Activated CD4-positive, alpha-beta T cell treated with anti-CD3 and anti-CD28 coated beads, Interleukin-2, amount 50 U/mL, for 16 hours (primary cell): Measurements from ENCODE around the gene SMIM45.
A peak's percentile ranks its signal among the peaks of the same experiment; 100 is the strongest.

Experiments
- DNase-seq: peaks from one replicate; pipeline ENCODE4 v3.0.0-alpha.2; 2020

The SMIM45 gene

DNA sequence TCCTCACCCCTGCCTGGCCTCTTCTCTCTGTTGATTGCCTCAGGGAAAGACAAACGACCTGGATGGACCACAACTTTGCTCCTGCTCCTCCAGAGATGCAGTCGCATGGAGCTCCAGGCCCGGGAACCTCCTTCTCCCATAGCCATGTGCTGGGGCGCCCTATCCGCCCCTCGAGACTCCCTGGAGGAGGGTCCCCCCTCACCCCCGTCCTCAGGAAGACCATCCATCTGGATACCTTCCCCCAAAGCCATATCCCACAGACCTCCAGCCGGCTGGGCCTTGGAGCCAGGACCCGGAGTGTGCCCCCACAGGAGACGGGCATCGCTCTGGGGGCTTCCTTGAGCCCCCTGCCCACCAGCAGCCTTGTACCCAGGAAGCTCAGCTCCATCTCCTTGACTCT, 19.5 kb downstream of the SMIM45 start:
- DNase-seq = no peak

DNA sequence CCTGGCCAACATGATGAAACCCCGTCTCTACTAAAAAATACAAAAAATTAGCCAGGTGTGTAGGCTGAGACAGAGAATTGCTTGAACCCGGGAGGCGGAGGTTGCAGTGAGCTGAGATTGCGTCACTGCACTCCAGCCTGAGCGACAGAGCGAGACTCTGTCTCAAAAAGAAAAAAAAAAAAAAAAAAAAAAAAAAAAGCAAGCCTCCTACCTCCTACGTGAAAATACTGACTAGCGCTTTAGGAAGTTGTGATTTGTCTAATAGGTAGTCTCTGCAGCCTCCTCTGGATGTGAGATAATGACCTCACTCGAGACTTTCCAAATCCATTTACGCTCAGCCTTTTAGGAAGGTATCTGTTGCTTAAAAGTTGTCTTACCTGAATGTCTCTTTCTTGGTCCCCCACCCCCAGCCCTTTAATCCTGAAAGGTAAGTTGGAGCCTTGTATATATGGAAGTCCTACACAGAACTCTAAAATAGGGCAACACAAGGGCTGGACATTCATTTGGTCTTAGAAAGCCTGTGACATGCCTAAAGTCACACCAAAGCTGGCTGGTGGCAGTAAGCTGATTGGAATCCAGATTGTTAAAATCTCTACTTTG, 22.8 kb downstream of the SMIM45 start:
- no peak for DNase-seq

DNA sequence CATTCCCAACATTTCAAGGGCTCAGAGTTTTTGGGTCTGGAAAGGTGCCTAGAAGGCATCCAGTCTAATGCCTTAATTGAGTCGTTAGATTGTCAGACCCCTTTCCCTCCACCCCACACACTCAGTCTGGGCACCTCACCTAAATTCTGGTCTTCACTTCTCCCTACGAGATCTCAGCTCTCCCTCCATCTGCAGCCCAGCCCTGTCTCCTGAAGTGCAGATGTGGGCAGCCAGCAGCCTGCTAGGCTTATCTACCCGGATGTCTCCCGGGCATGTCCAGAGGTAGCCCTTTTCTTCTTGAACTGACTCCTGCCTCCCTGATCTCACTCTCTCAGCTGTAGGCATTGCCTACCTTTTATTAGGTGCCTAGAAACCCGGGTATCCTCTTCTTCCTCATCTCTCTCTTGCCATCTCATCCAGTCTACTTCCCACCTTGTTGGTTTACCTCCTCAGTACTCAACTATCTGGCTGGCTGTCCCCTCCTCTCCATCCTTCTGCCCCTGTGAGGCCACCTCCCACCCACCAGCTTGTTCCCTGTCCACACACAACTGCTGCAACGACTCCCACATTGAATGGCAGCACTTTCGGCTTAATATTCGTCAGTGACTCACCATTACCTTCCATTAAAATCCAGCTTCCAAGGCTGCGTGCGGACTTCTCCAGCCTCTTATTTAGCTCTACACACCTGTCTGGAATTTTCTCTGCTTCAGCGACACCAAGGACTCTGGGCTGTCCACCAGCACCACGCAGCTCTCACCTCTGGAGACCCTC, 23.5 kb downstream of the SMIM45 start:
- no peak for DNase-seq

DNA sequence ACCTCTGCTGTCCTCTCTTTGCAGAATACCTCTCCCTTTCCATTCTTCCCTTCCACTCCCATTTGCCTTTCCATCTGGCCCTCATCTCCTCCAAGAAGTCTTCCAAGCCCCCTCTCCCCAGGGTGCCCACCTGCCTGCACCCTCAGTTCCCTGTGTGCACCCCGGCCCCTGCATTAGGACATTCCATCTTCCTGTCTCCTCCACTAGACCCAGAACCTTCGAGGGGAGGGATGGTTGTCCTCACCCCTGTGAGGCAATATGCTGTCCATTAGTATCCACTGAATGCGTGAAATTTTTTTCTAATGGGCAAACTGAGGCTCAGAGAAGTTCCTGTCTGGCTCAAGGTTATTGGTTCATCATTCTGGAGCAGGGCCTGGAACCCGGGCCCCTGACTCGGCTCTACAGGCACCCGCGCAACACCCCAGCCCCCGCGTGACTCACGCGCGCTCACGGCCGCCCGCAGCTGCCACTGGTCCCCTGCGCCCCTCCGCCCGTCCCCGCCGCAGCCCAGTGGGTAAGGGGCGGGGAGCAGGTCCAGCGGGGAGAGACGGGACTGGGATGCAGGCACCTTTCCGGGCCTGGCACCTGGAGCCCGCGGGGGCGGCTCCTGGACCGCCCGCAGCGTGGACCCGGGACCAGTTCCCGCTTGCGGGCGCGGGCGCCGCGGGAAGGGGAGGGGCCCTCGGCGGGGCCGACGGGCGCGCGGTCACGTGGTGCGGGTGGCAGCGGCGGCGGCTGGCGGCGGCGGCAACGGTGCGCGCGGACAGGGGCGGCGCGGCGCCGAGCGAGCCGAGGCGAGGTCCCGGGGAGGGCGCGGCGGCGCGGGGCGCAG, 24.3 kb downstream of the SMIM45 start:
- peak; percentile 11 for DNase-seq

DNA sequence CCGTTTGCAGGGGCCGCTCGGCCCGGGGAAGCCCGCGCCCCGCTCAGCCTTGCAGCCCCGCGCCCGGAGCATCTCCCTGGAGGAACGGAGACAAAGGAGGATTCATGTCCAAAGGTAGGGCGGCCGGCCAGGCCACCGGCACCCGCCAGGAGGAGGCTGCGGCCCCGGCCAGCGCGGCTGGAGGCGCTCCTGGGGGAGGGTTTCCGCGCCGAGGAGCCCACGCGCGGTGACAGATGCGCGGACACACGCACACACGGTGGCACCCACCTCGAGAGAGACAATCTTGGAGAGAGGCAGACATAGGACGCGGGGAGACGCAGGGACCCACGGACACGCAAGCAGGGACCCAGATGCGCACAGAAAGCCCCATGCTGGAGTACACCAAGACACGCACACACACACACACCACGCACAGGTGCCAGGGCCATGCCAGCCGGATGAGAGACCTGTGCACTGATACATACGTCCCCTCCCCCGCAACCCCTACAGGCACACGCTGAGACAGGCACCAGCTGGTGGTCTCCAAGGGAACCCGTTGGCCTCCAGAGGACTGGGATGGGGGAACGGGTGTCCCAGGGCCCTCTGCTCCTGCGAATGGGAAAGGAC, 25.1 kb downstream of the SMIM45 start:
- DNase-seq = no peak

DNA sequence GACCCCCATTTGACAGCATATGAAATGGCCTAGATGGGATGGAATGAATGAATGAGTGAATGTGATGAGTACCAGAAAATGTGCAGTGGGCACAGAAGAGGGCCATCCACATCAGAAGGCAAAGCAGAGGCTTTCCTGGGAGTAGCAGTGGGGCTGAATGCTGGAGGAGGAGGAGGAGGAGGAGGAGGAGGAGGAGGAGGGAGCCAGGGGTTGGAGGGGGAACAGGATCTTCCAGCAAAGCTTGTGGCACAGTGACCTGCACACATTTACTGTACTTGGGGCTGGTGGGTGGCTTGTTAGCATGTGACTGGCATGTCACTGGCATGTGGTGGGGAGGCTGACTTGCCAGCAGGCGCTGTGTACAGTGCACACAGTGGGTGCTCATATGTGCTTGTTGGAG, 26.8 kb downstream of the SMIM45 start:
- no peak for DNase-seq

DNA sequence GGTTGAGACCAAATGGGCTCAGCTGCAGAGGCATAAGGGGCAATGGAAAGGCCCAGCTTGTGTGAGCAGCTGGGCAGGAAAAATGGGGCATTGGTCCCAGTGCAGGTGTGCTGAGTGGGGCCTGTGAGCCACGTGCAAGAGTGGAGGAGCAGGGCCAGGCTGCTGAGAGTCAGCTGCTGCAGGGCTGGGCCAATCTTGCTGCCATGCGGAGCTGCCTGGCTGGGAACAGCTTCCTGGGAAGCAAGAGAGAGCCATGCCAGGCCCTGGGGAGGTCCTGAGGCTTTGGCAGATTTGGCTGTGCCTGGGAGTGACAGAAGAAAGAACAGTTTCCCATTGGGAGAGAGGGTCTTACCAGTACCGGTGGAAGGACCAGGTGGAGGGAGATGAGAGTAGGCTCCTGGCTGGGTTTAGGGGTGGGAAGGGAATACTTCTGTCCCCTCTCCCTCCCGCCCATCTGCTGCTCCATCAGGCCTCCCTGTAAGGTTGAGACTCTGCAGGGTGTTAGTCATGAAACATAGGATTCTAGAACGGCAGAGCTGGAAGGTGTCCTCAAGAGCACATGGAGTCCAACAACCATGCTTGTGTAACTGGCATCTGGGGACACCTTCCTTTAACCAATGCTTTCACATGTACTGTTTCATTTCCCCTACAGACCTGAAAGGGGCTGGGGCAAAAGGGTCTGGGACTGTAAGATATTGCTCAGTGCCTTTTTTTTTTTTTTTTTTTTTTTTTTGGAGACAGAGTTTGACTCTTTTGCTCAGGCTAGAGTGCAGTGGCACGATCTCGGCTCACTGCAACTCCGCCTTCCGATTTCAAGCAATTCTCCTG, 27.7 kb downstream of the SMIM45 start:
- DNase-seq = no peak

DNA sequence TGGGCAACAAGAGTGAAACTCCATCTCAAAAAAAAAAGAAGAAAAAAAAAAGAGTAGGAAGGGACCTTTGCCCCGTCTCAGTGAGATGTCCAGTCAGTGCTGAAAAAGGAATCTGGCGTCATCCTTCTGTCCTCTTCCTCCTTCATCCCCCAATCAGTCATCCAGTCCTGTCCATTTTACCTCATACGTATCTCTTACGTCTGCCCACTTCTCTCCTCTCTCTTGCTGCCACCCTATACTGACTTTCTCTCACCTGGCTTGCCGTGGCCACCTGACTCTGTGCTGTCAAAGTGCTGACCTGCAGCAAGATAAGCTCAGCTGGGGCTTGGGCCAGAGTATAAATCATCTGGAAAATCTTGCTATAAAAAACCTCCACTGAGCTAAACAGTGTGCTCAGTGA, 30.9 kb downstream of the SMIM45 start:
- DNase-seq = no peak

DNA sequence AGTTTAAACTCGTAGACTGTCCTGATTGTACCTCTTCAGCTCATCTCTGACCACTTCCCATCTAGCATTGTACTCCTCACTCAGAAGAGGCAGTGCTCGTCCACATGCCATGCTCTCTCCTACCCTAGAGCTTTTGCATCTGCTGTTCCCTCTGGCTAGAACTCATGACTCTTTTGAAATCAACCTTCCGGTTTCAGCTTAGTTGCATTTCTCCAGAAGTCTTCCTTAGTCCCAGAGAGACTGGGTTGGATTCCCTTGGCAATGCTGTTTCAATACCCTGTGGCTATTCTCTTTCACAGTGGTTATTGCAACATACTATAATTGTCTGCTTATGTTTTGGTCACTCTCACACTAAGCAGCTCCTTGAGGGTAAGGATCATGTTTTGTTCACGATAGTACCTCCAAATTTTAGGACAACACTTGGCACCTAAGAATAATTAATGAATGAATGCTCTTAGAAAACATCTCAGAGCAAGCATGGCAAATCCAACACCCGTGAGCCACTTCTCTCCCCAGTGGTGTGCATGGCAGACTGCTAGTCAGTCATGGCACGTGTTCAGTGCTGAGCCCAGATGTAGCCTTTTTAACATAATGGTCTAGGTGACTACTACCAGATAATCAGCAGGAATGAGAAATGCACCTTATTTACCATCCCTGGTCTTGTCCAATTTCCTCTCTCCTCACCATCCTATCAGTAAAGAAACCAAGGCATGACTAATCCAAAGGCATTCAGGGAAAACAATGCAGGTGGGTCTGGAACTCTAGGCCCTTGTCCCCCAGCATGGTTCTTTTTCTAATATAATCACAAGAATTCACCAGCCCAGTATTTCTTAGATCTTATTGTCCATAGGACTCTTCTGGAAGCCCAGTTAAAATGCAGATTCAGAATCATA, 31.8 kb downstream of the SMIM45 start:
- DNase-seq = no peak

DNA sequence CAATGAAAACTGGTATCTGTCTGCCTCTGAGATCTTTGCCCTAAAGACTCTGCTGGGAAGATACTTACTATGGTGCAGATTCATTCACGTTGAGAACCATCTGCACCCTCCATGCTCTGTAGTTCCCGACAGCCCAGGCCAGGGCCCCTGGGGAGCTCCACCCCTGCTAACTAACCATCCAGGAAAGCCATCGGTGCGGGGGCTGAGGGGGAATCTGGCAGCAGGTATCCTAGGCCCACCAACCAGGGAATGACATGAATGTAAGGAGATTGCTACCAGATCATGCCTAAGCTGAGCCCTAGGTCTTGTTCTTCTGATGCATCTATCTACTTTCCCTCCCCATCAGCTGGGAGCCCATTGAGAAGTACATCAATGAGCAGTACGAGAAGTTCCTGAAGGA, 35.3 kb downstream of the SMIM45 start:
- no peak for DNase-seq

DNA sequence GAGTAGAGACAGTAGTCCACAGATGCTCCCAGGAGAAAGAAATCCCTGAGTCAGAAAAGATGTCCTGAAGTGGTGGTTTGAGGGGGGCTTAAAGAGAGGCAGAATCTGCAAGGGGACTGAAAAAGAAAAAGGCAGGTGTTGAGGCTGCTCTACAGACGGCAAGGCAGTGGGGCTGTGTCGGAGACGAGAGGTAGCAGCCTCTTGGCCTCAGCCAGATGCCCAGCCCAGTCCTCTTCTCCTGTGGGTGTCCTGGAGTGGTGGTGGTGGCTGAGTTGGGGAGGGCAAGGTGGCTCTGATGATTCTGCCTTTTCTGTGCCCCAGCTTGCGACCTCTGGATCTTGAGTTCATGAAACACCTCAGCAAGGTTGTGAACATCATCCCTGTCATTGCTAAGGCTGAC, 37.3 kb downstream of the SMIM45 start:
- DNase-seq = no peak

DNA sequence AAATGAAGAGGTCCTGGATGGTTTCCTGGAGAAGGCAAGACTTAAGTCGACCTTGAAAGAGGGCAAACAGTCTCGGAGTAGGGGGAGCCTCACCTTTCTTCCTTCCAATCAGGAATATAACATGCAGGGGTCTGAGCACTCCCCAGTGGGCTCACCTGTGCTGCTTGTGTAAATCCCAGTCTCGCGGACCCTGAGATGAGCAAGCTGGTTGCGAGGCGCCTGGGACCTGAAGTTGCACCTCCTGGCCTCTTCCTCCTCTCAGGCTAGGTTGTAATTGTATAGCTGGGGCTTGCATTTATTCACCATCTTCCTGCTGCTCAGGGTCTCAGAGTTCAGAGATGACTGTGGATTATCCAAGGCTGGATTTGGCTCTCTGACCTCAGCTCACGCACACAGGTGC, 39.2 kb downstream of the SMIM45 start:
- no peak for DNase-seq

DNA sequence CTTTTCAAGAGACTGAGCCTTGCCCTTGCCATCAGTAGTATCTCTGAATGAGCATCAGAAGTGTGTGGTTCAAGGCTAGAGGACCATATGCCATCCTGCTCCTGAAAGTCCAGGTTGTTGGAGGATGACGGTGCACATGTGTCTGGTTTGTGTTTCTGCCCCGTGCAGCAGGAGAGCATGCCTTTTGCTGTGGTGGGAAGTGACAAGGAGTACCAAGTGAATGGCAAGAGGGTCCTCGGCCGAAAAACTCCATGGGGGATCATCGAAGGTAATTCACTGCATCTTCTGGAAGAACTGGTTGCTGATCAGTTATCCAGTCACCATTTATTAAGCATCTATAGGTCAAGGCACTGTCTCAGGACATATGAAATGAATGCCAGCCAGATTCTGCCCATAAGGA, 40.5 kb downstream of the SMIM45 start:
- no peak for DNase-seq

DNA sequence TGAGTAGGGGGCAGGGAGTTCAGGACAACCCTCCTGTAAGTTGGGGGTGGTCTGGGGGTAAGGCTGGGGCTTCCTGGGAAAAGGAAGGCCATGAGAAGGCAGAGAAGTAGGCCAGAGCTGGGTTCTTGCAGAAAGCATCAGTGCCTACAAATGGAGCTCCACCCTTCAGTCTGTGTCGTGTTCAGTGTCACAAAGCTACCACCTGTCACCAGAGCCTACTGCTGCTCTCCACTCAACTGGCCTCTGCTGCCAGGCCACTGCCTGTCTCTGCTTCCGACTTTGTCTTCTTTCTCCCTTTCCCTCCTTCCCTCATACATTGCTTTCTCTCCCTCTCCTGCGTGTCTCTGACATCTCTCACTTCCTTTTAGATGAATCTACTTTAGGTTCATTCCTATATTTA, 43.3 kb downstream of the SMIM45 start:
- DNase-seq = no peak

DNA sequence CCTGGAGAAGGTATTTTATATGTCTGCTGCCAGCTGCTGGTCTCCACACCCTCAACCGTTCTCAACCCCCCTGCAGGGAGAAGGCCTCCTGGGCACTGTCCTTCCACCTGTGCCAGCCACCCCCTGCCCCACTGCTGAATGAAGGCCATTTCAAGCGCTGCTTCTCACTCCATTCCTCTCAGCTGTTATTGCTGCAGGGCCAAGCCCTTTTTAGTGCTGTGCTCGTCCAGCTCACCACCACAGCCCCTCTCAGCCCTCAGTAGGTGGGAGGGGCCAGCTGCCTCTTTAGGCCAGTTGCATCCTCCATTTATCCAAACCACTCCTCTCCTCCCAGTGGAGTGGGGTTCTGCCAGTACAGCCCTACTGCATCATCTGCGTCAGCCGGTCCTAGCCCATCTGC, 44.9 kb downstream of the SMIM45 start:
- no peak for DNase-seq

DNA sequence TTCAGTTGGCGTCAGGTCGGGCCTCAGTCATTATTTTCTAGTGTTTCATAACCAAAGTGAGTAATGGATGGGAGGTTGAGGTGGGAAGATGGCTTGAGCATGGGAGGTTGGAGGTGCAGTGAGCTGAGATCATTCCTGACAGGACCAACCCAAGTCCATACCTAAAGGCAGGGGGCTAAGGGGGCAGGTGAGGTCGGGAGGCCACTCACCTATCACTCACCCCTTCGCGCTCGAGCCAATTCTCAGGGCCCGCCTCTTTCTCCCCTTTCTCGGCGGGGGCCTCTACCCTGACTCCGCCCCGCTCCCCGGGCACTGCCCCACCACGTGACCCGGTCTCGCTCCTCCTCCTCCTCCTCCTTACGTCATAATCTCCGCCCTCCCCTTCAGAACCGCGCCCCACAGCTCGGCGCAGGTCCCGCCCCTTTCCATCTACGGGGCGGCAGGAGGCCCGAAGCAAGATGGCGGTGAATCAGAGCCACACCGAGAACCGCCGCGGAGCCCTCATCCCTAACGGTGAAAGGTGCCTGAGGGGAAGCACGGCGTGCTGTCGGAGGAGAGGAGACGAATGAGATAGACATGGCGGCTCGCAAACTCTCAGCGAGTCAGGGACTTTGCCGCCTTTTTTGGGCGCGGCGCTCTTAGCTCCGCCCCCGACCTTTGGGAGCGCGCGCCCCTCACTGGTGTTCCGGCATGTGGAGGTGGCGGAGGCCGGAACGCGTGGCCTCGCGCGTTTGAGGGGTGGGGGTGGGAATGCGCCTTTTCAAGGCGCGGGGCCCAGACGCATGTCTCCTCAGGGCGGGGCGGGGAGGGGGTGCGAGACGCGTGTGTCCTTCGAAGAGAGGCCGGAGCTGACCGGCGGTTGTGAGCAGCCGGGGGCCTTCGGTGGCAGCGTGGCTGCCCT, 46.7 kb downstream of the SMIM45 start, which contains the start of gene WBP2NL:
TSS of gene WBP2NL (plus strand) at position 428 of the 901 bp plus-strand sequence. CDS start at position 459, 31 bp downstream.
- peak; percentile 86 for DNase-seq

DNA sequence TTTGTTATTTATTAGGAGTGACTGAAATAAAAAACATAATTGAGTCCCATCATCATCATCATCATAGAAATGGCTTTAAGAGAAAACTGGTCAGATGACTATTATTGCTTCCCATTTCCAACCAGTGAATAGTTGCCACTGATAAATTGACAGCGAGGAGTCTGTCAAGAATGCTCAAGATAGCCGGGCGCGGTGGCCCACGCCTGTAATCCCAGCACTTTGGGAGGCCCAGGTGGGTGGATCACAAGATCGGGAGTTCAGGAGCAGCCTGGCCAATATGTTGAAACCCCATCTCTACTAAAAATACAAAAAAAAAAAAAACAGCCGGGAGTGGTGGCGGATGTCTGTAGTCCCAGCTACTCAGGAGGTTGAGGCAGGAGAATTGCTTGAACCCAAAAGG, 48.5 kb downstream of the SMIM45 start:
- no peak for DNase-seq

DNA sequence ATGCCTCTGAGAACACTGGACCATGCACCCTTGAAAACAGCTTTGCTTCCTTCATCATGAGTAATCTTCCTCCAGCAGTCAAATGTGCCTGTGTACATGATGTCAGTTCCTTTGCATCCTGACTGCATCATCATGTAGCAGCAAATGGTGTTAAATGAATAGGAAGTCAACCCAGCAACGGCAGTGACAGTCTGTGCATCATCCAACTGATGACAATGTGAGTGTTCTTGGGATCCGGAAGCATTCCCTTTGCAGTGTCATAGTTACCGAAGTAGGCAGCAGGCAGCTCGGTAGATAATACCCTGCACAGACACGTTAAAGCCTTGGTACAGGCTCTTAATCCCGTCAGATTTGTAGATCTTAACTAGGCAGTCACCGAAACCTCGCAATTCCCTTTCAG, 49.2 kb downstream of the SMIM45 start:
- peak; percentile 8 for DNase-seq

DNA sequence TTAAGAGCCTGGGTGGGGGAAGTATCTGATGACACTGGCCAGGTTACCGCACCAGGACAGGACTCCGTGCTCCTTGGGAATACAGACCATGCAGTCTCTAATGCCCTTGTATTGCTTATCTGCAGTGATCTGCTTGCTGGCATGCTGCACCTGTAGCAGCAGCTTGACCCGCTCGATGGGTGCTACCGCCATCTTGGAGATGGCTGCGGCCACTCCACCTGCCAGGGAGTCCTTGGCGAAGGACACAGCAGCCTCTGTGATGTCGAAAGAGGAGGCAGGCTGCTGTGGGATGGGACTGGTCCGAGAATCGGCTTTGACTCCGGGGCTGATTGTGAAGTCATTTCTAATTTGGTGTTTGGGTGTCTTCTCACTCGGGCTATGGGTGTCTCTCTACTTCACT, 49.8 kb downstream of the SMIM45 start:
- no peak for DNase-seq

DNA sequence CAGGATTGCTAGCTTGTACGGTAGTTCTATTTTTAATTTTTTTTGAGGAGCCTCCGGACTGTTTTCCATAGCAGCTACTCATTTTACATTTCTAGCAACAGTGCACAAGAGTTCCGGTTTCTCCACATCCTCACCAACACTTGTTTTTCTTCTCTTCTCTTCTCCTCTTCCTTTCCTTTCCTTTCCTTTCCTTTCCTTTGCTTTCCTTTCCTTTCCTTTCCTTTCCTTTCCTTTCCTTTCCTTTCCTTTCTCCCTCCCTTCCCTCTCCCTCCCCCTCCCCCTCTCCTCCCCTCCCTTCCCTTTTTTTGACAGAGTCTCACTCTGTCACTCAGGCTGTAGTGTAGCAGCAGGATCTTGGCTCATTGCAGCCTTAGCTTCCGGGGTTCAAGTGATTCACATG, 56.0 kb downstream of the SMIM45 start:
- no peak for DNase-seq
